HG03521 (cell line): ENCODE data around the gene ZNF319.

ENCODE experiments used
- ATAC-seq: cut with Tn5 transposase; IDR thresholded peaks from one replicate; pipeline ENCODE4 v1.9.1; 2021; ENCODE audit warnings: mild to moderate bottlenecking, moderate library complexity; ENCODE audit not compliant: unreplicated experiment

The ZNF319 gene

DNA sequence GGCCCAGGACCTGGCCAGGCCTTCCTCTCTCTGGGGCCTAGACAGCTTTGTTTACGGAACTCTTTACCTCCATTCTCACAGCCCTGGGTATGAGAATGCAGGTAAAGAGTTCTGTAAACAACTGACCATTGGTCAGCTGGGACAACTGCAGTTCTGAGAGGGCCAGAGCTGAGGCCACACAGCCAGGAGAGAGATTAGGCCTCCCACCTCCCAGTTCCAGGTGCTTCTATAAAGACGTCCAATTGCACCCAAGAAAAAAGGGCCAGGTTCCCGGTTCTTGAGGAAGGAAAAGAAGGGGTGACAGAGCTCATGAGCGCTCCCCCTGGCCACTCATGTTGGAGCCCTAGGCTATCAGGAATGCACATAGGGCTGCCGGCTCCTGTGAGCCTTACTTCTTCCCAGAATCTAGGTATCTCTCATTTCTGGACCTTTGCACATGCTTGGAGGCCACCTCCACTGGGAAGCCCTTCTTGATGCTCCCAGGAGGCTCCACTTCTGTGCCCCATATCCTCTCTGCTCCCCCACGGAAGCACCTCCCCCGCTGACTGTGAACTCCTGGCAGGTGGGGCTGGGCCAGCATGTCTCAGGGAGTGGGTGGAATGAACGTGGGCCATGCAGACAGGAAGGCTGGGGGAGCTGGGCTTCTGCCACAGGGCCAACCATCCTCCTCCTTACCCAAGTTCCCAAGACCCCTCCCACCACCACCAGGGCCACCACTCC lies 42.6 kb downstream of the ZNF319 start:
- no peak for ATAC-seq

DNA sequence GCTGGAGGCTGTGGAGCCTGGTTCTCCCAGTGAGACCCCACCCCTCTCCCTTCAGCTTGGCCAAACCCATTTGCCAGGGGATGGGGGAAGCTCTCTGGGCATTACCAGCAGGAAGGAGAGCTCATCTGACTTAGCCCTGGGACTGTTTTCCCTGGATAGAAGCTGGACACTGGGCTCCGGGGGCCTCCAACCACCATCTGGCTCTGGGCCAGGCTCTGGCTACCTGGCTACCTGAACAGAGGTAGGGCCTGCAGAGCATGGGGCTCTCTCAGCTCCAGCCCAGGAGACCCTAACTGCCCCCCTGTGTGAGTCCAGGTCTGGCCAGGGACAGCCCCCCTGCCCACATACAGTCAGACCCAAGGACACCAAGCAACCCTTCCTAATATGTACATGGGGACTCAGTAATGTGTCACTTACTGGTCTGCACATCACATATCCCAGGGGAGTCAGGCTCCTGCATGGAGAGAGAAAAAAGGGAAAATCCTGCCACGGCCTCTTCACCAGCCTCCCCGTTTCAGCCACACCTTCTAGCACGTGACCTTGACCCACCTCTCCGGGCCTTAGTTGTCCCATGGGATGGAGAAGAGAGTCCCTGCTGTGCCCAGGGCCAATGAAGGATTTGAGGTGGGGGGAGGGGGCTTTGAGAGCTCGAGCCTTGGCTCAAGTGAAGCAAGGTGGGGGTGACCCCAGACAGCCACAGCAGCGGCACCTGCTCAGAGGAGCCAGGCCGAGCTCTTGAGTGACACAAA lies 43.4 kb downstream of the ZNF319 start:
- ATAC-seq: no peak

DNA sequence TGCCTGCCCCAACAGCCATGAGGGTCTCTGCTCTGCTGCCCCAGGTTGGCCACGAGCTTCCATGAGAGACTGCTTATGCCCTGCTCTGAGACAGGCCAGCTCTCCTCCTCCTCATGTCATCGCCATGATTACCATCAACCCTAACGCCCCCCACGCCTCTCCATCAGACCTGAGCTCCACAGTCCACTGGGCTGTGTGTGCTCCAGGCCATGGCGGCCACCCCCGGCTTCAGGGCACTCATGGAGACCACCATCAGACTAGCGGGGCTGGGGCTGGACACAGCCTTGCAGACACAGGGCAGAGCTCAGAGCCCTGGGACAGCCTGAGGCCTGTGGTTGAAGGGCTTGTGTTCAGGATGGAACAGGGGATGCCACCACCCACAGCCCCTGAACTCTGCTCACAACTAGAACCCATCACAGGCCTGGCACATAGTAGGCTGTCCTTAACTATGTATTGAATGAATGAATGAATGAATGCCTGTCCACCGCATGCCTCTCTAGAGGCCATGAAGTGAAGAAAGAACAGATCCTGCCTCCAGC lies 44.1 kb downstream of the ZNF319 start:
- no peak for ATAC-seq

DNA sequence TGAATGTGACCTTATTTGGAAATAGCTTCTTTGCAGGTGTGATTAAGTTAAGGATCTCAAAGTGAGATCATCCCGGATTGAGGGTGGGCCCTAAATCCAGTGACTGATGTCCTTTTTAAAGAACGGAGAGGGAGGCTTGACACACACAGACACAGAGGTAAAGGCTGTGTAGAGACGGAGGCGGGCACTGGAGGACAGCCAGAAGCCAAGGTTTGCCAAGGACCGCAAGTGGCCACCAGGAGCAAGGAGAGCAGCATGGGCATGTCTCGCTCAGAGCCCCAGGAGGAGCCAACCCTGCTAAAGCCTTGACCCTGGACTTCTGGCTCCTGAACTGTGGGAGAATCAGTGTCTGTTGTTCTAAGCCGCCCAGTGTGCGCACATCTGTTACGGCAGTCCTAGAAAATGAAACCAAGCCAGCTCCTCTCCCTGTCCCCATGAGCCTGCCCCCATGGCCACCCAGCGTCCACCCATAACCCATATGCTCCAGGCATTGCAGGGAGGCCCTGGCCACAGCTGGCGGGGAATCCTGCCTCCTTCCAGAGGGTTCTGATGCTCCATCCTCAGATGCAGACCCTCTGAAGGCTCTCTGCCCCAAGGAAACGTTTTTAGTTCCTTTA lies 44.8 kb downstream of the ZNF319 start:
- no peak for ATAC-seq

DNA sequence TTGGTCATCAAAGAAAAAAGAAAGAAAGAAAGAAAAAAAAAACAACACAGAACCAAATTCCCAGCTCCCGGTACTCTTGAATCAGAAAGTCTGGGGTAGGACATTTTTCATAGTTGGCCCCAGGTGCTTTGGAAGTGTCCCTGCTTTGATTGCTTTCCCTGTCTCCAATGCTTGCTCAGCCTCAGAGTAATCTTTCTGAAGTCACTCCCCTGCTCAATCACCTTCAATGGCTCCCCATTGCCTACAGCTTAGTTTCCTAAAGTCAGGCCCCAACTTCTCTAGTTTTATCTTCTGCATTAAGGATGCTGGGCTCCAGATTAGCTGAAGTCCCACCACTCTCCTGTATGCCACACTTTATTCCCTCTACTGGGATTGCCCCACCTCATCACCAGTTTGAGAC lies 46.6 kb downstream of the ZNF319 start:
- no peak for ATAC-seq

DNA sequence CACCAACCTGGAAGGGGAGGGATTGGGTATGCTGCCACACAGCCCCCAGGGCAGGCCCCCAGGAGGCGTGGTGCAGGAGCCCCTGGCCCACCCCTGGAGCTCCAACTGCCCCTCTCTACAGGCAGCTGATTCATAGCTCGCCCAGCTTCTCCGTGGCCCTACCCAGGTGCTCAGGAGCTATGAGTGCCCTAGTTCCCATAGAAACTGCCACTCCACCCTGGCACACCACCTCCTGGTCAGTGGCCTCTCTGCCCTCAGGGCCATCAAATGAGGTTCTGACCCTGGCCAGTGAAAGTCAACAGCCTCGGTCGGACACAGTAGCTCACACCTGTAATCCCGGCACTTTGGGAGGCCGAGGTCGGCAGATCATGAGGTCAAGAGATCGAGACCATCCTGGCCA lies 47.6 kb downstream of the ZNF319 start:
- no peak for ATAC-seq

DNA sequence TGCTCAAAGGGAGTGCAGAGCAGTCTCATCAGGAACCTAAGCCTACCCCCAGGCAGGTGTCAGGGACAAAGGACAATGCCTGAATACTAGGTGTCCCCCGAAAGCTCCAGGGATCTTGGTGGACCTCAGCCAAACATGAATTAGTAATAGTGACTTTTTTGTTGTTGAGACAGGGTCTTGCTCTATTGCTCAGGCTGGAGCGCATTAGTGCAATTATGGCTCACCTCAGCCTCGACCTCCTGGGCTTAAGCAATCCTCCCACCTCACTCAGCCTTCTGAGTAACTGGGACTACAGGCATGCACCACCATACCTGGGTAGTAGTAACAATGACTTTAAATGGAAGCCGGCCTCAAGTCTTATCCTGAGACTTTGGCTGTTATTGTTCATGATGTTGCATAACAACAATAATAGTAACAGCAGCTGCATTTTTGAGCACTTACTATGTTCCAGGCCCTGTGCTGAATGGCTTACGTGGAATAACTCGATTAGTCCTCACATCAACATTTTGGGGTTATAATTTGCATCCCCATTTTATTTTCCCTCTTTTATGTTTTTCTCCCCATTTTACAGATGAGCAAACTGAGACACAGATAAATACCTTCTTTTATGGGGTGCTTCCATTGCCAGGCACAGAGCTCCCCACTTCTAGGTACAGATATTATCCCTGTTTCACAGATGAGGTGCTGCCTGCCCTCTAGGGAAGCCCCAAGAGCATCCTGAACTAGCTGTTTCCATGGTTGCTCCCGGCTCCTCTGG lies 49.1 kb downstream of the ZNF319 start:
- ATAC-seq: no peak

DNA sequence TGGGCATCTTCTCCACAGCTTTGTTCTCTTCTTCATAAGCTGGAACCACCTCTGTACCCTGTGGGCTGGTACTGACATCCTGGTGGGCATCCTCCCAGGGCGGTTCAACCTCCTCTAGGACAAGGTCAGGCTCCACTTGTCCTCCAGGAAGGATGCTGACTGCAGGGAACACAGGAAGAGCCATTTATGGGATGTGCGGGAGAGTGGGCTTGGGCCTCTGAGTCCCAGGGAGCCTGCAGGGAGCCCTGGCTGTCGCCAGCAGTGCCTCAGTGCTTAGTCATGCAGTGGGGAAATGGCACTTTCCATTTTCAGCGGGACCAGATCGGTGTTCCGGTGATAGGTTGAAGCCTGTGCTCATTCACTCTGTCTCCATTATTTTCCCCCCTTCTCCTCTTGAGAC lies 50.1 kb downstream of the ZNF319 start:
- no peak for ATAC-seq

DNA sequence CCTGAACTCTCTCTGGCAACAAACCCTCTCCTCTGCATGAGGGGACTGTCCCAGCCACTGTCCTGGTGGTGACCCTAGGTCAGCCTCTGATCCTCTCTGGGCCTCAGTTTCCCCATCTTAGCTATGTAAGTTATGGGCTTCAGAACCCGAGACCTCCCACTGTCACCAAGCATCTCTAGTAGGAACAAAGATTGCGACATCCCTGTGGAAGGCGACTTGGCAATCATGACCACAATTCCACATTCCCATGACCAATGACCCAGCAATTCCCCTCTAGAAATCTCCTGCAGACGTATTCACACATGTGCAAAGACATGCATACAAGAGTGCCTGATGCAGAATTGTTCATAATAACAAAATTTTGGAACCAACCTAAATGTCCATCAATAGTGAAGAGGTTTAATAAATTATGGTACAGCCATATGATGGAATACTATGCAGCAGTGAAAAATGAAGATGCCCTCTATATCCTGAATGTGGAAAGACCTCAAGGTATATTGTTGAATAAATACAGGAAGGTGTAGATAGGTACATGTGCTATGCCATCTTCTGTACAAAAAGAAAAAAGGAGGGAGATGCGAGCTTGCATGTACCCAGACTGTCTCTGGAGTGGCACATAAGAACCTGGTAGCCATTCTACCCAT lies 50.8 kb downstream of the ZNF319 start:
- no peak for ATAC-seq

DNA sequence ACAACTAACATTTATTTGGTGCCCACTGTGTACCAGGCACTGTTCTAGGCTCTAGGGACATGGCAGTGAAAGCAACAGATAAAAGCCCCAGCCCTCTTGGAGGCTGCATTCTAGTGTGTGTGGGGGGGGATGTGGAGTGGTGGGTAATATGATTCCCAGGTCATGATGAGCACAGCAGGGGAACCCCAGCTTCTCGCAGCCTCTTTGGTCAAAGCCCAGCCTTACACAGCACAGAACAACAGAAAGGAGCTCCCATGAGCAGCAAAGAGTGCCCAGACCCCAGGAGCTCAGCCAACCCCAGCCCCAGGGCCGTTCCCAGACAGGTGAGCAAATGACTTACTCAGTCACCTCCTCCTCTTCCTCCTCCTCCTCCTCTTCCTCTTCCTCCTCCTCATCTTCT lies 51.5 kb downstream of the ZNF319 start:
- ATAC-seq: no peak

DNA sequence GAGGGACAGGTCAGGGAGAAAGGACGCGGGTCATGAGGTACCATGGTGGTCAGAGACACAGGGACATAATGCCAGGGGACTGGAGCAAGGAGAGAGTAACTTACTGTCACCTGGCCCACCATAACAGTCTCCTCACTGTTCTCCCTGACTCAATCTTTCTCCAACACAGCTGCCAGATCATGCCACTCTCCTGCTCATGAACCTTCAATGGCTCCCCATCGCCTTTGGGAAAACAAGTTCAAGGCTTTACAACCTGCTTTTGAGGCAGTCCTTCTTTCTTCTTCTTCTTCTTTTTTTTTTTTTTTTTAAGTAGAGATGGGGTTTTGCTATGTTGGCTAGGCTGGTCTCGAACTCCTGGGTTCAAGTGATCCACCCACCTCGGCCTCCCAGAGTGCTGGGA lies 52.4 kb downstream of the ZNF319 start:
- ATAC-seq: no peak

DNA sequence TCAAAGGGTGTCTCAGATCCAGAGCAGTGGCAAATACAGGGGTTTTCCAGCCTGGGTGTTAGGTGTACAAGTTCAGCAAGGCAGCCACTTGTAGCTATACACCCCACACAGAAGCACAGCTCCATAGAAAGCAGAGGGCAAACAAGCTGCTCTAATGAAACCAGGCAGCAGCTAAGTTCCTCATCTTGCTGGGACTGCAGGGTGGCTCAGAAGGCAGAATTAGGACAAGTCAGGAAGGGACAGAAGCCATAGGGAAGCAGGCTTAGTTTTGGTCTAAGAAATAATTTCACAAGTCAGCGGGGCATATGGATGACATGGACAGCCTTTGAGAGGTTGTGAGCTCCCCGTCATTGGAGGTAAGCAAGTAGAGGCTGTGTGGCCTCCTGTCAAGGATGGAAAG lies 53.2 kb downstream of the ZNF319 start:
- ATAC-seq: no peak

DNA sequence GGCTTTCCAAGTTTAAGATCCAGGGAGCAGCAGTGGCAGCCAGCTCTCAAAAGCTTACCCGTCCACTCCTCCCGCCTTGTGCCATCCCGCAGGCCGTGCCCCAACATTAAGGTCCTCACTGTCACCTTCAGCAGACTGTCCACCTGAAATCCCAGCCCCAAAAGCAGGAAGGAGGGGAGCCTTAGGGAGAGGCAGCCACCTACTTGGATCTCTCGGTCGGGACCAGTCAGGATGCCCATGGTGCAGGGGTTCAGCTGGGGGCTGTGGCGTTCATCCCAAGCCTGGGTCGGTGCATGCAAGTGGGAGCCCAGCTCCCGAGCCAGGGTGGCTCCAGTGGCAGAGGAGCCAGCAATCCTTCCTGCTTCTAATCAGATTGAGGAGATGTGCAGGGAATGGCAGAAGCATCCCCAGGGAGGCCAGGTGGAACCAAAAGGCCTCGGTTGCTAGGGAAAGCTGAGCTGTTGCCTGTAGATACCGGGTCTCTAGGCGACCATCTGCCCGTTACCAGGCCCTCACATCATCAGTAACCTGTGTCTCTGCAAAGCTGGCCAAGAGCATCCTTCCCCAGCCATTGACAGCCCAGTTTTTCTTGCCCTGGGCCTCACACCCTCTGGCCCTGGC lies 54.2 kb downstream of the ZNF319 start:
- ATAC-seq: no peak

DNA sequence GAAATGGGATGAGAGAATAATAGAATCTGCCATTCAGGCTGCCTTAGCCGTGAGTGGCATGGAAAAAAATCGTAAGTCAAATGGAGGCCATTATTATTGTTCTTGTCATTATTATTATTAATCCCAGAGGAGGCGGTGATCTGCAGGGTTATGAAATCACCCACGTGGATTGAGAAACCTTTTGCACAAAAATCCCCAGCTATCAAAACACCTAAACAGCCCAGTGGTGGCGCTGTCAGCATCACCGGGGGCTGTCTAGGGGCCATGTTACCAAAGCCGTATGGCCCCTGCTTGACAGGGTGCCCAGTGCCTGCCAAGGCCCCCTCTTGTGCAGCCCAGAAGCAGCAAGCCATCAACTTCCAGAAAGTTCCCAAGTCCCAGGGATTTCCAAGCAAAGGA lies 54.7 kb downstream of the ZNF319 start:
- no peak for ATAC-seq

DNA sequence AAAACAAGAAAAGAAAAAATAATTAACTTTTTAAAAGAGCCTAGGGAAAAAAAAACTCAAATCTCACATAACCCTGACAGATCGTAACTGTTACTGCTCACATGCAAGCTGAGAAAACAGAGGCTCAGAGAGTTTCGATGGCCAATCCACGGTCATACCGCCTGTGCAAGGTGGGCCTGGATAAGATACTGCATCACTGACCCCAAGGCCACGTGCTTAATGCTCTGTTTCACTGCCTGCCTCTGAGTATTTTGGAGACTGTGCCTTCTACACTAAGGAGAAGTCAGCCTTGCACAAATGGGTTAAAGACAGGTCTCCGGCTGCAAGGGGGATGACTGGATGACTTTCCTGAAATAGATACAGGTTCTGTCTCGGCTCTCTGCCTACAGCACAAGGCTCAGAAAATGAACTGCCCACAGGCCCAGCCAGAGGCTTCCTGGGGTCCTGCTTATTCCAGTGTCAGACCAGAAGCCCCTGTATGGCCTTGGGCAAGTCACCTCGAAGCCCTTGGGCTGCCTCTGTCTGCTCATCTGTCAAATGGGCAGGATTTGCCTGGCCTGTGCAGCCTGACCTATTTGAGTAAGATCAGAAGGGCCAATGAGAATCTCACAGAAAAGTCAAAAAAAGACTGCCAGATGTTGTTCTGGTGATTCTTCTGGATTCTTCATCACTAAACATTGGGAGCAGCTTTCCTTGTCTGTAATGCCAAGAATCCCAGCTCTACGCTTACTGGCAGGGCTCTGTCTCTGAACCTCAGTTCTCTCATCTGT lies 55.3 kb downstream of the ZNF319 start:
- no peak for ATAC-seq
